Lower lobe of right lung (tissue), 2 donors: ENCODE results near the gene ARID4B. TPM values are rescaled to one million over a fixed set of nuclear protein-coding genes. Genes with fewer than 3 reads are reported as not detected.

Experiments
- ATAC-seq, 2 donors: fragments of 200-7000 bp; cut with Tn5 transposase; one replicate each; pipeline ENCODE4 v1.9.1; 2020 to 2022; ENCODE audit warnings: mild to moderate bottlenecking in 2 of 2, moderate library complexity in 2 of 2
- DNase-seq: peaks from one replicate; pipeline ENCODE4 v3.0.0-alpha.2; 2020
- H3K27ac ChIP-seq: fragments of 200-600 bp; one replicate; pipeline ENCODE4 v1.8.0; 2022
- H3K27me3 ChIP-seq: fragments of 200-600 bp; one replicate; pipeline ENCODE4 v1.8.0; 2022; ENCODE audit warnings: low read depth
- H3K36me3 ChIP-seq: fragments of 200-600 bp; one replicate; pipeline ENCODE4 v1.8.0; 2022; ENCODE audit warnings: mild to moderate bottlenecking
- H3K4me1 ChIP-seq: fragments of 200-600 bp; one replicate; pipeline ENCODE4 v1.8.0; 2022
- H3K4me3 ChIP-seq: fragments of 200-600 bp; one replicate; pipeline ENCODE4 v1.8.0; 2022; ENCODE audit warnings: mild to moderate bottlenecking
- H3K9me3 ChIP-seq: fragments of 200-600 bp; one replicate; pipeline ENCODE4 v1.8.0; 2022
- intact Hi-C: fragments of 100-400 bp; cut with DNase I; formaldehyde crosslinking; loops from one replicate; pipeline ENCODE4 v1.11.0; 2022
- total RNA-seq: library from RNA; stranded (reverse); fragmentation: NEBNext Ultra II Directional; extraction: Animal tissue kit (Norgen Biotek cat#: 25700); gene quantifications from one replicate; pipeline ENCODE4 v1.2.1, GENCODE V29; 2021
- TF ChIP-seq, protein P1 (sequence below): fragments of 200-600 bp; IDR thresholded peaks from one replicate; pipeline ENCODE4 v1.8.0; 2022; ENCODE audit warnings: antibody characterized with exemption, mild to moderate bottlenecking
- donor health status: DM: no; HTN: yes; CAD: no; lungs with severe emphysema.

Gene ARID4B
- total RNA-seq, 1 donor from 2014 or later, result 39.1 TPM

DNA sequence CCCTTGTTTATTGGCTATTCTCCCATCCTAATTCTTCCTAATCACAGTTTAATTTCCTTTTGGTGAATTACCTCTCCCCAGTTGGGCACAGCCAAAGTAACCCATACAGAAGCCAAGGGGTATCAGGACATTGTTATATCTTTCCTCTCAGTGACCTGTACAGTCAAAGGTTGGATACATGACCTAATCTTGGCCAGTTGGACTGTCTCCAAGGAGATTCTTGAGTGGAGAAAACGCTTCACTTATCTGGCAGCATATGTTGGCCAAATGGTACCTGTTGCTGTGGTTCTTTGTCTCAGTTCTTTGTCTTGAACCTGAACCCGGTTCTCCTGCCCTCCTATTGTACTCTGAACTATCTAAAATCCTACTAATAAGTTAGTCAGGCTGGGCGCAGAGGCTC lies 23.9 kb upstream of the ARID4B start:
- Histone ChIP-seq H3K9me3 (no peaks in the 10 kb centered on the region), H3K27ac (no peak overlapping the region), H3K27me3 (no peaks in the 10 kb centered on the region), H3K4me3 (no peak overlapping the region), H3K36me3 (no peaks in the 10 kb centered on the region), H3K4me1 (no peaks in the 10 kb centered on the region)
- intact Hi-C loops, result no loop called here
- DNase-seq (no peak), ATAC-seq (no peak)
- TF ChIP-seq, protein P1, sequence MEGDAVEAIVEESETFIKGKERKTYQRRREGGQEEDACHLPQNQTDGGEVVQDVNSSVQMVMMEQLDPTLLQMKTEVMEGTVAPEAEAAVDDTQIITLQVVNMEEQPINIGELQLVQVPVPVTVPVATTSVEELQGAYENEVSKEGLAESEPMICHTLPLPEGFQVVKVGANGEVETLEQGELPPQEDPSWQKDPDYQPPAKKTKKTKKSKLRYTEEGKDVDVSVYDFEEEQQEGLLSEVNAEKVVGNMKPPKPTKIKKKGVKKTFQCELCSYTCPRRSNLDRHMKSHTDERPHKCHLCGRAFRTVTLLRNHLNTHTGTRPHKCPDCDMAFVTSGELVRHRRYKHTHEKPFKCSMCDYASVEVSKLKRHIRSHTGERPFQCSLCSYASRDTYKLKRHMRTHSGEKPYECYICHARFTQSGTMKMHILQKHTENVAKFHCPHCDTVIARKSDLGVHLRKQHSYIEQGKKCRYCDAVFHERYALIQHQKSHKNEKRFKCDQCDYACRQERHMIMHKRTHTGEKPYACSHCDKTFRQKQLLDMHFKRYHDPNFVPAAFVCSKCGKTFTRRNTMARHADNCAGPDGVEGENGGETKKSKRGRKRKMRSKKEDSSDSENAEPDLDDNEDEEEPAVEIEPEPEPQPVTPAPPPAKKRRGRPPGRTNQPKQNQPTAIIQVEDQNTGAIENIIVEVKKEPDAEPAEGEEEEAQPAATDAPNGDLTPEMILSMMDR, result no peak

DNA sequence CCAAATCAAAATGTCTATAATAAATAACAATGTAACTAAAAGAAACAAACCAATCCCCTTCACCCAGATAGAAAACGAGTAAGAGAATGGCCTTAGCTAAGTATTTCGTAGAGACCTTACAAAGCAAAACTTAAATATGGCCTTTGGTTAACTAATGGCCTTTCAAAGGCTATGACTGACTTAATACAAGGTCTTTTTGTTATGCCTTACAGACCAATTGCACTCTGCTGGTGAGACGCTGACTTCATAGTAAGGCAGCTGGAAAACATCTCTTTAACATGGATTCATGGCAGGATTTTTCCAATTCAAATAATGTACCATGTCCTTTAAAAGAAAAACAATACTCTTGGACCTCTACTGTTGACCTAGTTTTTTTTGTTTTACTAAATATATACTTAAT lies 23.5 kb upstream of the ARID4B start:
- H3K36me3 ChIP-seq, result no peaks in the 10 kb centered on the region
- H3K4me1 ChIP-seq, result no peaks in the 10 kb centered on the region
- TF ChIP-seq, protein P1, result no peak
- no peak overlapping the region for H3K27ac ChIP-seq
- ATAC-seq (no peak), DNase-seq (no peak)
- H3K4me3 ChIP-seq, result no peak overlapping the region
- no peaks in the 10 kb centered on the region for H3K9me3 ChIP-seq
- no peaks in the 10 kb centered on the region for H3K27me3 ChIP-seq
- intact Hi-C loops, result no loop called here

DNA sequence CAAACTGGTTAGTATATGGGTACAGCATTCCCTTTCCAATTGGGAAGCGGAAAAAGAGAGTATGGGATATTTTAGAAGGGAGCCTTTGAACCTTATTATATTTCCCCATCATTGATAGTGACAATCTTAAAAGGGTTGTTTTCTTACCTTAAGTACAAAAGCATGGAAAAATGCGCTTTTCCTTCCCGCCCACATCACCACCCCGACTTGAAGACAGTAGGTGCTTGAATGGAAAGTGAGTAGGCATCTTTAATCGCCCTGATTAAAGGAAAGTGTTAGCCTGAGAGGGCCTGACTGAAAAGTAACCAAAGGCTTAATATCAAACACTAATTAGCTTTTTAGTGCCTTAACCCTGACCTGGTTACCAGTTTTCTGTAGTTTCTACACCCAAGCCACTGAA lies 15.7 kb upstream of the ARID4B start:
- Histone ChIP-seq H3K36me3 (peaks cover 35% of the 10 kb centered on the region), H3K4me1 (no peaks in the 10 kb centered on the region)
- intact Hi-C loops, result no loop called here

DNA sequence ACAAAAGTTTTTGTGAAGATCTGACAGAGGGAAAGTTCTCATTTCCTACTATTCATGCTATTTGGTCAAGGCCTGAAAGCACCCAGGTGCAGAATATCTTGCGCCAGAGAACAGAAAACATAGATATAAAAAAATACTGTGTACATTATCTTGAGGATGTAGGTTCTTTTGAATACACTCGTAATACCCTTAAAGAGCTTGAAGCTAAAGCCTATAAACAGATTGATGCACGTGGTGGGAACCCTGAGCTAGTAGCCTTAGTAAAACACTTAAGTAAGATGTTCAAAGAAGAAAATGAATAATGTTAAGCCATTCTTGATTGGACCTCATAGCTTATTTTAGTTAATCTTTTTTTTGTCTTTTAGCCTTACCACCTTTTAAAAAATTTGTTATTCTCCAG lies 14.5 kb upstream of the ARID4B start:
- H3K36me3 ChIP-seq, result peaks cover 48% of the 10 kb centered on the region
- ATAC-seq (no peak), DNase-seq (no peak)
- H3K4me1 ChIP-seq, result peaks cover 2% of the 10 kb centered on the region
- H3K9me3 ChIP-seq, result no peaks in the 10 kb centered on the region
- no peak overlapping the region for H3K4me3 ChIP-seq
- H3K27ac ChIP-seq, result no peak overlapping the region
- TF ChIP-seq, protein P1, result no peak
- intact Hi-C loops, result no loop called here
- no peaks in the 10 kb centered on the region for H3K27me3 ChIP-seq

More for the DNA sequence above, 15.7 kb upstream of the ARID4B start:
- Histone ChIP-seq H3K4me3 (no peak overlapping the region), H3K27me3 (no peaks in the 10 kb centered on the region), H3K9me3 (no peaks in the 10 kb centered on the region), H3K27ac (no peak overlapping the region)
- no peak for ATAC-seq
- TF ChIP-seq, protein P1, result no peak
- DNase-seq, result no peak

DNA sequence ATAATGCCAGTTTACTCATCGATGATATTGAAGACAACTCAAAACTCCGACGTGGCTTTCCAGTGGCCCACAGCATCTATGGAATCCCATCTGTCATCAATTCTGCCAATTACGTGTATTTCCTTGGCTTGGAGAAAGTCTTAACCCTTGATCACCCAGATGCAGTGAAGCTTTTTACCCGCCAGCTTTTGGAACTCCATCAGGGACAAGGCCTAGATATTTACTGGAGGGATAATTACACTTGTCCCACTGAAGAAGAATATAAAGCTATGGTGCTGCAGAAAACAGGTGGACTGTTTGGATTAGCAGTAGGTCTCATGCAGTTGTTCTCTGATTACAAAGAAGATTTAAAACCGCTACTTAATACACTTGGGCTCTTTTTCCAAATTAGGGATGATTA lies 14.1 kb upstream of the ARID4B start:
- ATAC-seq (no peak), DNase-seq (no peak)
- Histone ChIP-seq H3K36me3 (peaks cover 52% of the 10 kb centered on the region), H3K9me3 (no peaks in the 10 kb centered on the region), H3K4me1 (peaks cover 7% of the 10 kb centered on the region), H3K4me3 (no peak overlapping the region), H3K27me3 (no peaks in the 10 kb centered on the region), H3K27ac (no peak overlapping the region)
- TF ChIP-seq, protein P1, result no peak
- intact Hi-C loops, result no loop called here

DNA sequence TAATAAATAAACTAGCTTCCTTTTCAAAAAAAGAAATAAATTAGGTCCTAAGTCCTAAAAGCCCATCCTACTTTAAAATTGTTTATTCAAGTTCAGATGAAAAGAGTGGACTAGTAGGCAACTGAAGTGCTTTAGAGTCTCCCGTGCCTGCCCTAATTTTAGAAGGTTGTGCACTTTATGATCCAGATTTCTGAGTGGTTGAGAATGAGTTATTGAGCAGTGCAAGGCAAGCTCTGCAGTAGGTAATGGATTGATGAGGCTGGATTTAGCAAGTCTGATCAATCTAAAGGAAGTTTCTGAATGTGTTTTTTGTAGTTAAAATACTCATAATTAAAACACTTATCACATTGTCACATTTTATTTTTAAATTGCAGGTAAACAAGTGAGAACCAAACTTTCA lies 13.4 kb upstream of the ARID4B start:
- Histone ChIP-seq H3K27me3 (no peaks in the 10 kb centered on the region), H3K4me1 (peaks cover 14% of the 10 kb centered on the region), H3K9me3 (no peaks in the 10 kb centered on the region), H3K27ac (no peak overlapping the region), H3K36me3 (peaks cover 59% of the 10 kb centered on the region), H3K4me3 (no peak overlapping the region)
- TF ChIP-seq, protein P1, result no peak
- DNase-seq (no peak), ATAC-seq (no peak)
- intact Hi-C loops, result no loop called here
